GM12891 (cell line): ENCODE data around the gene GPR107.

Experiments
- PAX5 ChIP-seq: IDR thresholded peaks from 2 replicates; pipeline ENCODE4 v1.6.1; 2011; ENCODE audit warnings: low read length, moderate library complexity, mild to moderate bottlenecking; ENCODE audit not compliant: insufficient read depth, severe bottlenecking
- POLR2A ChIP-seq: IDR thresholded peaks from 2 replicates; pipeline ENCODE4 v1.6.1; 2011; ENCODE audit warnings: low read depth, low read length, control low read depth
- POLR2AphosphoS5 ChIP-seq: IDR thresholded peaks from 2 replicates; pipeline ENCODE4 v1.6.1; 2011; ENCODE audit warnings: low read depth, low read length, control low read depth
- TAF1 ChIP-seq: IDR thresholded peaks from 2 replicates; pipeline ENCODE4 v1.6.1; 2011; ENCODE audit warnings: low read depth, low read length, control low read depth

DNA sequence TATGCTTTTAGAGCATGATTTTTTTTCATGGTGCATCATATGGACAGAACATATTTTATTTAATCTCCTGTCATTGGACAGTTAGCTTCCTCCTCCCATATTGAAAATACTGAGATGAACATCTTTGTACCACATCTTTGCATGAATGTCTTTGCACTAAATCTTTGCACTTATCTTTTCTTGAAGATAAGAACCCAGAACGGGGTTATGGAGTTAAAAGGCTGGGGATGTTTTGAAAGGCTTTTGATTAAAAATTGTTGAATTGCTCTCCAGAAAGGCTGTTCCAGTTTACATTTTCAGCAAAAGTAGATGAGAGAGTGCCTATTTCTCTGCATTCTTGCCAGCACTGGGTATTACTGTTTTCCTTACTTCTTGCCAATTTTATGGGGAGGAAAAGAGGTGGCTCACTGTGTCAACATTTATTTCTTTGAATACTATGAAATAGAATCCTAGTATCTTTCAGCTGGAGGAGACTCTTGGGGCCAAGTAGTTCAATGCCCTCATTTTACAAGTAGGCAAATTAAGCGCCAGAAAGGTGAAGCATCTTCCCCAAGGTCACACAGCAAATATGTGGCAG lies 125.7 kb downstream of the GPR107 start:
- TF ChIP-seq POLR2A (no peak), POLR2AphosphoS5 (no peak), PAX5 (no peak), TAF1 (no peak)
